ENCODE results near the gene ARAP2. TPM values are rescaled to one million over a fixed set of nuclear protein-coding genes. Genes with fewer than 3 reads are reported as not detected.

Gene ARAP2, protein sequence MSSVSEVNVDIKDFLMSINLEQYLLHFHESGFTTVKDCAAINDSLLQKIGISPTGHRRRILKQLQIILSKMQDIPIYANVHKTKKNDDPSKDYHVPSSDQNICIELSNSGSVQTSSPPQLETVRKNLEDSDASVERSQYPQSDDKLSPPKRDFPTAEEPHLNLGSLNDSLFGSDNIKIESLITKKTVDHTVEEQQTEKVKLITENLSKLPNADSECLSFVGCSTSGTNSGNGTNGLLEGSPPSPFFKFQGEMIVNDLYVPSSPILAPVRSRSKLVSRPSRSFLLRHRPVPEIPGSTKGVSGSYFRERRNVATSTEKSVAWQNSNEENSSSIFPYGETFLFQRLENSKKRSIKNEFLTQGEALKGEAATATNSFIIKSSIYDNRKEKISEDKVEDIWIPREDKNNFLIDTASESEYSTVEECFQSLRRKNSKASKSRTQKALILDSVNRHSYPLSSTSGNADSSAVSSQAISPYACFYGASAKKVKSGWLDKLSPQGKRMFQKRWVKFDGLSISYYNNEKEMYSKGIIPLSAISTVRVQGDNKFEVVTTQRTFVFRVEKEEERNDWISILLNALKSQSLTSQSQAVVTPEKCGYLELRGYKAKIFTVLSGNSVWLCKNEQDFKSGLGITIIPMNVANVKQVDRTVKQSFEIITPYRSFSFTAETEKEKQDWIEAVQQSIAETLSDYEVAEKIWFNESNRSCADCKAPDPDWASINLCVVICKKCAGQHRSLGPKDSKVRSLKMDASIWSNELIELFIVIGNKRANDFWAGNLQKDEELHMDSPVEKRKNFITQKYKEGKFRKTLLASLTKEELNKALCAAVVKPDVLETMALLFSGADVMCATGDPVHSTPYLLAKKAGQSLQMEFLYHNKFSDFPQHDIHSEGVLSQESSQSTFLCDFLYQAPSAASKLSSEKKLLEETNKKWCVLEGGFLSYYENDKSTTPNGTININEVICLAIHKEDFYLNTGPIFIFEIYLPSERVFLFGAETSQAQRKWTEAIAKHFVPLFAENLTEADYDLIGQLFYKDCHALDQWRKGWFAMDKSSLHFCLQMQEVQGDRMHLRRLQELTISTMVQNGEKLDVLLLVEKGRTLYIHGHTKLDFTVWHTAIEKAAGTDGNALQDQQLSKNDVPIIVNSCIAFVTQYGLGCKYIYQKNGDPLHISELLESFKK (N-terminal part only)
- total RNA-seq = 52.8 TPM

DNA sequence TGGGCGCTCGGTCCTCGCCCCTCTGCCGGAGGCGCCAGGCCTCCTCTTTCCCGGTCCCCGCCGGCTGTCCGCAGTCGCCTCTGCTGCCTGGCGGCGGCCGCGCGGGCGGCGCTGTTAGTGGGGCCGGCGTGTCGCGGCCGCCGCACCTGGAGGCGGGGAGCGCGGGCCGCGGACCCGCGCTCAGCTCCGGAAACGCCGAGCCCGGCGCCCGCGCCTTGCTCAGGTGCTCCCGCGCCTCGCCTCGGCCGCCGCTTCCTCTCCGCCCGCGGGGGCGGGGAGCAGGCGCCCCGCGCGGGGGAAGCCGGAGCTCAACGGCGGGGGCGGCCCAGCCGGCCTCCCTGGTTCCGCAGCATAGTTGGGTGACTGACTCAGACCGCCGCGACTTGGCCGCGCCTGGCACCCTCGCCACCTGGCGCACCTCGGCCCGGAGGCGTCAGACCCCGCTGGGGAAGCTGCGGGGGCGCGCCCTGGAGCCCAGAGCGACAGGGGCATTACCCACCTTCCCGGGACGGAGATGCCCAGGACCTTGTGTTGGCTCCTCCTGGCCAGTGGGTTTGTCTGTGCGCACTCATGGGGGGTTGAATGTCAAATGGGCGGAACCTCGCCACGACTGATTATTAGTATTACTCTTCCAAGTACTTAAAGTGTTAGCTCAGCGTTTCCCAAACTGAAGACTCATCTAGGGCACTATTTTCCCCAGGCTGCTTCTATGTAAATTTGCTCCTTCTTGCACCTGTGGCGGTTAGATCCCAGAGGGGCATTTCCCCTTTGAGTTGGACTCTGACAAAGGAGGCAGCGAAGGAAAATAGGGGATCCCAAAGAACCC is at the start of gene ARAP2:
Gene ARAP2, minus strand, starts transcription at position 258 of the 826 bp plus-strand sequence. CDS start 15,028 bp downstream, outside the sequence.
- Histone ChIP-seq H3K4me1 (peaks cover 5% of the 10 kb centered on the region), H3K9me3 (no peaks in the 10 kb centered on the region), H3K4me3 (peak within 1 kb of the TSS; percentile 61 to 80), H3K27me3 (no peaks in the 10 kb centered on the region), H3K36me3 (no peaks in the 10 kb centered on the region), H3K27ac (peak within 1 kb of the TSS; percentile 91)
- intact Hi-C loops (cut with DNase I) = no loop called here
- TF ChIP-seq POLR2AphosphoS5 (IDR thresholded peaks at IDR 0.05; ENCODE audit: insufficient read depth in 1 of 2, low read depth in 1 of 2) (peak in 1 of 2 donors; percentile 58), POLR2A (IDR thresholded peaks at IDR 0.05) (no peak)
- DNase-seq (ENCODE audit: extremely low spot score in 2 of 2) = no peak

DNA sequence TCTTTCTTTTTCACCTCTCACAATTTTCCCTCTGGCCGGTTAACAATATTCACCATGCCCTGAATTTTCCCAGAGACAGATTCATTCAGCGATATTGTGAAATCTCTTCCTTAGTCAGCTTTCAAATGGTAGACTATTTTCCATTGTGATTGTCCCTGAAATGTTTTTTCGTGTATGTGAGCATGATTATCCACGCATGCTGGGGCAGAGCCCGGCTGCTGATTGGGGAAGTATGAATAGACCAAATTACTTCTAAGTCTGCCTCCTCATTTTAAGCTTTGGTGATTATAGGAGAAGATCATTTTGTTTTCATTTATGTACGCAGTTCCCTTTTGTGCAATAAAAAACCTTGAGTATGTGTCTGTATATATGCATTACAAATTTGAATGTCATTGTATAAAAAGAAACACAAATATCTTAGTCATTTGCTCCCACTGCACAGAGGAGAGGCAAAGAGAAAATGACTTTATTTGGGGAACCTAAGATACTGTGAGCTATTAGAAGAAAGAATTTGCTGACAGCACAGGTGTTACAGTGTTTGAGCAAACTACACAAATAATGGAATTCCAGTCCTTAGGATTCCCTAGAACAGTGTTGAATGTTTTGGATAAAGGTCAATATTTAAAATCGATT is 48.4 kb upstream of the ARAP2 start:
- Histone ChIP-seq H3K36me3 (no peaks in the 10 kb centered on the region), H3K27me3 (no peaks in the 10 kb centered on the region), H3K4me1 (no peaks in the 10 kb centered on the region), H3K4me3 (no peak overlapping the region), H3K9me3 (no peaks in the 10 kb centered on the region), H3K27ac (no peak overlapping the region)
- TF ChIP-seq, protein P1, sequence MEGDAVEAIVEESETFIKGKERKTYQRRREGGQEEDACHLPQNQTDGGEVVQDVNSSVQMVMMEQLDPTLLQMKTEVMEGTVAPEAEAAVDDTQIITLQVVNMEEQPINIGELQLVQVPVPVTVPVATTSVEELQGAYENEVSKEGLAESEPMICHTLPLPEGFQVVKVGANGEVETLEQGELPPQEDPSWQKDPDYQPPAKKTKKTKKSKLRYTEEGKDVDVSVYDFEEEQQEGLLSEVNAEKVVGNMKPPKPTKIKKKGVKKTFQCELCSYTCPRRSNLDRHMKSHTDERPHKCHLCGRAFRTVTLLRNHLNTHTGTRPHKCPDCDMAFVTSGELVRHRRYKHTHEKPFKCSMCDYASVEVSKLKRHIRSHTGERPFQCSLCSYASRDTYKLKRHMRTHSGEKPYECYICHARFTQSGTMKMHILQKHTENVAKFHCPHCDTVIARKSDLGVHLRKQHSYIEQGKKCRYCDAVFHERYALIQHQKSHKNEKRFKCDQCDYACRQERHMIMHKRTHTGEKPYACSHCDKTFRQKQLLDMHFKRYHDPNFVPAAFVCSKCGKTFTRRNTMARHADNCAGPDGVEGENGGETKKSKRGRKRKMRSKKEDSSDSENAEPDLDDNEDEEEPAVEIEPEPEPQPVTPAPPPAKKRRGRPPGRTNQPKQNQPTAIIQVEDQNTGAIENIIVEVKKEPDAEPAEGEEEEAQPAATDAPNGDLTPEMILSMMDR (IDR thresholded peaks at IDR 0.05) = no peak
- TF ChIP-seq POLR2AphosphoS5 (IDR thresholded peaks at IDR 0.05; ENCODE audit: insufficient read depth in 1 of 2, low read depth in 1 of 2) = peak in 1 of 2 donors; percentile 72
- TF ChIP-seq POLR2A (IDR thresholded peaks at IDR 0.05) = no peak
- intact Hi-C loops (cut with DNase I) = no loop called here
- DNase-seq (ENCODE audit: extremely low spot score in 2 of 2) = no peak

DNA sequence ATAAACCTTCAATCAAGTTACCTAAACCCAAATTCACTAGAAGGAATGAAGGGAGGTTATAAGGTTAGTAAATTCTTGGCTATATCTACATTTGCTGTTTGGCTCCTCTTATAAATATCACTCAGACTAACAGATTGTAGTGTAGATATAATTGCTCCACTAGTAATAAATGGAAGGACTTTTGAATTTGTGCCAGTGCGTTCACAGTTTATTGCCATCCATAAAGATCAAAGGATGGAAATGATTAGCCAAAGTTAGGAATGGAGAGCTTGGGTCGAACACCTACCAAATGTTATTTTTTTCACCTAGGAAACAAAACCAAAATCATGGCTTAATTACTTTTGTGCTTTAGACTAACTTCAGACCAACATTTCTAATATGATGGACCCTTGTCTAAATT is 46.3 kb upstream of the ARAP2 start:
- TF ChIP-seq POLR2AphosphoS5 (IDR thresholded peaks at IDR 0.05; ENCODE audit: insufficient read depth in 1 of 2, low read depth in 1 of 2) = no peak
- TF ChIP-seq POLR2A (IDR thresholded peaks at IDR 0.05) = no peak
- TF ChIP-seq, protein P1 (IDR thresholded peaks at IDR 0.05) = no peak
- no peaks in the 10 kb centered on the region for H3K36me3 ChIP-seq
- H3K9me3 ChIP-seq = no peaks in the 10 kb centered on the region
- no peak for DNase-seq (ENCODE audit: extremely low spot score in 2 of 2)
- intact Hi-C loops (cut with DNase I) = no loop called here
- no peaks in the 10 kb centered on the region for H3K27me3 ChIP-seq
- no peak overlapping the region for H3K27ac ChIP-seq
- H3K4me3 ChIP-seq = no peak overlapping the region
- H3K4me1 ChIP-seq = no peaks in the 10 kb centered on the region

DNA sequence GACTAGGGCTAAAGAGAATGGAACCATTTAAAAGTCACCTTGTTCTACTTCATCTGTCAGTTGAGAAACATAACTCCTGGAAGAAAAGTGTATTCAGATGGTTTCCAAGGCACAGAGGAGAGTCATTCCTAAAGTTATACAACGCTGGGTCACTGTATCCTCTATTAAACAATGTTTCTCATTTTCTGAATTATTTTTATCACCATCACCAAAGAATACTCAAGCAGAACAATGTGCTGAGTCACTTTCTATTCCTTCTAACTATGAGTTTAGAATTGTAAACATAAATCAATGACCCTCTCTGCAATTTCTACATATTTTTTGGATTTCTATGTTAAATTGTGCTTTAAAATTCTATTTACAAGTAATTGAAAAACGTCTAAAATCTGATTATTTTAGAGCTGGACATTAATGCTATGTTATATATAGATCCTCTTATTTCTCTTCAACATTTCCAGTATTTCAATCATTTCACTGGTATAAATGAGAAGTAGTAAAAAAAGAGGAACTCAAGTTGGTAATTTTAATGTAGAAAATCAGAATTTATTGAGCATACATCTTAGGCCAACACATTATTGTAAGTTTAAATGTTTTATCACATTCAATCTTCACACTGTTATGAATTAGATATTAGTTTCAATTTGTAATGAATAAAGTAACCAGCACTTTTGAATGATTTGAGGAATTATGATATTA is 44.6 kb upstream of the ARAP2 start:
- DNase-seq (ENCODE audit: extremely low spot score in 2 of 2) = no peak
- Histone ChIP-seq H3K4me1 (no peaks in the 10 kb centered on the region), H3K9me3 (no peaks in the 10 kb centered on the region), H3K27me3 (no peaks in the 10 kb centered on the region), H3K4me3 (no peak overlapping the region), H3K27ac (no peak overlapping the region), H3K36me3 (no peaks in the 10 kb centered on the region)
- intact Hi-C loops (cut with DNase I) = no loop called here
- no peak for TF ChIP-seq POLR2AphosphoS5 (IDR thresholded peaks at IDR 0.05; ENCODE audit: insufficient read depth in 1 of 2, low read depth in 1 of 2)
- no peak for TF ChIP-seq POLR2A (IDR thresholded peaks at IDR 0.05)
- TF ChIP-seq, protein P1 (IDR thresholded peaks at IDR 0.05) = no peak
